ENCODE results near the gene PTGFRN.
A peak's percentile ranks its signal among the peaks of the same experiment; 100 is the strongest.
"Not testable (repeated sequence)": the region's sequence is repeated elsewhere in the genome, so short reads cannot be mapped to it uniquely, and the experiment has no call there.

PTGFRN gene

GRCh38 chr1:116909512-116910378 lies at the start of gene PTGFRN:
TSS of gene PTGFRN (plus strand) at chr1:116909916. CDS start at chr1:116910204, 288 bp downstream.
- DNase-seq: peak in 4 of 6 experiments; percentile 11 to 41 (median 24)

- not testable (repeated sequence) for DNase-seq
These were observed 49.5 kb upstream of the PTGFRN start for GRCh38 chr1:116860167-116860566.

- DNase-seq: no peak
These were observed 48.6 kb upstream of the PTGFRN start for GRCh38 chr1:116861137-116861536.

GRCh38 chr1:116863031-116863430 lies 46.7 kb upstream of the PTGFRN start:
- not testable (repeated sequence) for DNase-seq

- not testable (repeated sequence) for DNase-seq
These were observed 43.2 kb upstream of the PTGFRN start for GRCh38 chr1:116866478-116866877.

GRCh38 chr1:116868385-116868784 lies 41.3 kb upstream of the PTGFRN start:
- no peak for DNase-seq

- no peak for DNase-seq
These were observed 40.1 kb upstream of the PTGFRN start for GRCh38 chr1:116869611-116870010.

GRCh38 chr1:116870300-116870699 lies 39.4 kb upstream of the PTGFRN start:
- no peak for DNase-seq

GRCh38 chr1:116871779-116872146 lies 38.0 kb upstream of the PTGFRN start:
- no peak for DNase-seq

- no peak for DNase-seq
These were observed 35.9 kb upstream of the PTGFRN start for GRCh38 chr1:116873680-116874271.

- DNase-seq: no peak
These were observed 34.9 kb upstream of the PTGFRN start for GRCh38 chr1:116874733-116875249.

- DNase-seq: no peak
These were observed 34.3 kb upstream of the PTGFRN start for GRCh38 chr1:116875391-116875790.

GRCh38 chr1:116875946-116876345 lies 33.8 kb upstream of the PTGFRN start:
- DNase-seq: not testable (repeated sequence)

GRCh38 chr1:116877141-116877818 lies 32.4 kb upstream of the PTGFRN start:
- DNase-seq: no peak

- peak in 1 of 6 experiments; percentile 29 for DNase-seq
These were observed 30.8 kb upstream of the PTGFRN start for GRCh38 chr1:116878804-116879477.

- DNase-seq: no peak
These were observed 30.1 kb upstream of the PTGFRN start for GRCh38 chr1:116879478-116880133.

GRCh38 chr1:116880917-116881316 lies 28.8 kb upstream of the PTGFRN start:
- no peak for DNase-seq

- no peak for DNase-seq
These were observed 27.7 kb upstream of the PTGFRN start for GRCh38 chr1:116881879-116882520.

- DNase-seq: no peak
These were observed 26.9 kb upstream of the PTGFRN start for GRCh38 chr1:116882866-116883265.

GRCh38 chr1:116886291-116886878 lies 23.3 kb upstream of the PTGFRN start:
- DNase-seq: no peak

- DNase-seq: no peak
These were observed 22.5 kb upstream of the PTGFRN start for GRCh38 chr1:116887212-116887611.
